PC-3 (cell line): ENCODE results near the gene MICU1.

Experiments used
- EZH2 ChIP-seq: fragments of 300-600 bp; sonication (generic); IDR thresholded peaks from one replicate; pipeline ENCODE4 v1.6.1; 2017; ENCODE audit warnings: antibody characterized with exemption, mild to moderate bottlenecking, low read length; ENCODE audit not compliant: unreplicated experiment
- EZH2phosphoT487 ChIP-seq: fragments of 300-600 bp; sonication (generic); IDR thresholded peaks from 2 replicates; pipeline ENCODE4 v1.6.1; 2018; ENCODE audit warnings: mild to moderate bottlenecking, antibody characterized with exemption, low read length, borderline replicate concordance
- TF ChIP-seq, protein P1 (sequence below): fragments of 300-600 bp; sonication (generic); conservative IDR thresholded peaks from 2 replicates; pipeline ENCODE4 v1.5.1; 2017; ENCODE audit warnings: antibody characterized with exemption, low read depth, mild to moderate bottlenecking, low read length

DNA sequence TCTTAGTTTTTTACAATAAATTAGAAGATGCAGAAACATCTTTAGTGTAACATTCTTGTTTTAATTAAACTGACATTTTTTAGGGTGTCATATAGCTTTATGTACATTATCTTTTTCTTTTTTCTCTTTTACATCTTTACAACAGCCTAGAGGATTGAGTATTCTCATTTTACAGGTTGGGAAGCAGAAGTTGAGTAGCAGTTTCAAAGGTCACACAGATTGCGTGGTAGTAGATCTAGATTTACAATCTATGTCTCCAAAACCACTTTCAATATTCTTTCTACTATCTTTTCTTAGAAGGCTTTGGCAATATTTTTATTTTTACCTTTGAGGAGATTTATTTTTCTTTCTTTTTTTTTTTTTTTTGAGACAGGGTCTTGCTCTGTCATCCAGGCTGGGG lies 47.4 kb upstream of the MICU1 start:
- TF ChIP-seq EZH2phosphoT487, result no peak
- TF ChIP-seq, protein P1, sequence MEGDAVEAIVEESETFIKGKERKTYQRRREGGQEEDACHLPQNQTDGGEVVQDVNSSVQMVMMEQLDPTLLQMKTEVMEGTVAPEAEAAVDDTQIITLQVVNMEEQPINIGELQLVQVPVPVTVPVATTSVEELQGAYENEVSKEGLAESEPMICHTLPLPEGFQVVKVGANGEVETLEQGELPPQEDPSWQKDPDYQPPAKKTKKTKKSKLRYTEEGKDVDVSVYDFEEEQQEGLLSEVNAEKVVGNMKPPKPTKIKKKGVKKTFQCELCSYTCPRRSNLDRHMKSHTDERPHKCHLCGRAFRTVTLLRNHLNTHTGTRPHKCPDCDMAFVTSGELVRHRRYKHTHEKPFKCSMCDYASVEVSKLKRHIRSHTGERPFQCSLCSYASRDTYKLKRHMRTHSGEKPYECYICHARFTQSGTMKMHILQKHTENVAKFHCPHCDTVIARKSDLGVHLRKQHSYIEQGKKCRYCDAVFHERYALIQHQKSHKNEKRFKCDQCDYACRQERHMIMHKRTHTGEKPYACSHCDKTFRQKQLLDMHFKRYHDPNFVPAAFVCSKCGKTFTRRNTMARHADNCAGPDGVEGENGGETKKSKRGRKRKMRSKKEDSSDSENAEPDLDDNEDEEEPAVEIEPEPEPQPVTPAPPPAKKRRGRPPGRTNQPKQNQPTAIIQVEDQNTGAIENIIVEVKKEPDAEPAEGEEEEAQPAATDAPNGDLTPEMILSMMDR, result no peak
- TF ChIP-seq EZH2, result no peak
